ENCODE measurements around the gene KLF3.

Gene KLF3

DNA sequence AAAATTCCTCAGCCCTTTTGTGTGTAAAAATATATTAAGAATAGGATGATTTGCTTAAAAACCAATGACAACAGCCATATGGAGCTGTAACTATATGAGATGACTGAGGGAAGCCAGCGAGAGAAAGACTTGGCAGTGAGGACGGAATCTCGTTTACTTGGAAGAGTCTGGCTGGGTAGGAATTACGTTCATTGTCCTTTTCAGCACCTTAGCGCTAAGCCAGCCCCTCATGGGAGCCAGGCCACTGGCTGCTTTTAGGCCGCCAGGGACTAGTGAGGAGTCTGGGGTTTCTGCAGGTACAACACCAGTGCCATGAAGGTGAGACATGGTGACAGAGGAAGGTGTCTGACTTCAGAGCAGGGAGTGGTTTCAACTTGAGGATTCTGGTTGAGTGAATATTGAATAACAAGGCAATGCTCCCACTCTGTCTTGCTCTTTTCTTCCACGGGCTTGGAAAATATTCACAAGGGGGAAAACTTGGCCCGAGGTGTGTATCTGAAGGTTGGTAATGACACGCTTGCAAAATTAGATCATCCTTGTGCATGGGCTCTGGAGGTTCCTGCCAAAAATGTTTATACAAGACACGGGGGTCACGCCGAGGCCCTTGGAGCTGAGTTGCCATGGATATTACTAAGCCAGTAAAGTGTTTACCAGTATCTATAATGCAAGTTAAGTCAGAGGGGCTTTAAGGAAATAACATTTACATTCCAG is 17.4 kb downstream of the KLF3 start:
- H3K4me2 ChIP-seq (ENCODE audit: low read length), result no peak overlapping the region
- H3K4me1 ChIP-seq (ENCODE audit: control insufficient read depth, low read length), result no peaks in the 10 kb centered on the region
- no peaks in the 10 kb centered on the region for H3K36me3 ChIP-seq (ENCODE audit: control insufficient read depth, low read length)
- no peaks in the 10 kb centered on the region for H3K79me2 ChIP-seq (ENCODE audit: control insufficient read depth, low read length)
- H3K27ac ChIP-seq (ENCODE audit: low read depth, low read length), result no peak overlapping the region
- H3K4me3 ChIP-seq (ENCODE audit: low read length), result no peak overlapping the region
- H3F3A ChIP-seq (ENCODE audit: control insufficient read depth, insufficient read depth), result no peaks in the 10 kb centered on the region
- no peaks in the 10 kb centered on the region for H3K9me2 ChIP-seq (replicated peaks; ENCODE audit: control insufficient read depth, low read length)
- H4K20me1 ChIP-seq (ENCODE audit: control insufficient read depth, insufficient read depth, low read depth, low read length), result no peaks in the 10 kb centered on the region
- no peak for TF ChIP-seq EZH2phosphoT487 (IDR thresholded peaks at IDR 0.05; ENCODE audit: borderline replicate concordance, low read length)
- TF ChIP-seq, protein P1, sequence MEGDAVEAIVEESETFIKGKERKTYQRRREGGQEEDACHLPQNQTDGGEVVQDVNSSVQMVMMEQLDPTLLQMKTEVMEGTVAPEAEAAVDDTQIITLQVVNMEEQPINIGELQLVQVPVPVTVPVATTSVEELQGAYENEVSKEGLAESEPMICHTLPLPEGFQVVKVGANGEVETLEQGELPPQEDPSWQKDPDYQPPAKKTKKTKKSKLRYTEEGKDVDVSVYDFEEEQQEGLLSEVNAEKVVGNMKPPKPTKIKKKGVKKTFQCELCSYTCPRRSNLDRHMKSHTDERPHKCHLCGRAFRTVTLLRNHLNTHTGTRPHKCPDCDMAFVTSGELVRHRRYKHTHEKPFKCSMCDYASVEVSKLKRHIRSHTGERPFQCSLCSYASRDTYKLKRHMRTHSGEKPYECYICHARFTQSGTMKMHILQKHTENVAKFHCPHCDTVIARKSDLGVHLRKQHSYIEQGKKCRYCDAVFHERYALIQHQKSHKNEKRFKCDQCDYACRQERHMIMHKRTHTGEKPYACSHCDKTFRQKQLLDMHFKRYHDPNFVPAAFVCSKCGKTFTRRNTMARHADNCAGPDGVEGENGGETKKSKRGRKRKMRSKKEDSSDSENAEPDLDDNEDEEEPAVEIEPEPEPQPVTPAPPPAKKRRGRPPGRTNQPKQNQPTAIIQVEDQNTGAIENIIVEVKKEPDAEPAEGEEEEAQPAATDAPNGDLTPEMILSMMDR (IDR thresholded peaks at IDR 0.05; ENCODE audit: low read depth, low read length, poor library complexity, severe bottlenecking), result no peak
- peaks cover 20% of the 10 kb centered on the region for H3K27me3 ChIP-seq (ENCODE audit: control insufficient read depth, low read length)
- no peaks in the 10 kb centered on the region for H3K9me3 ChIP-seq (ENCODE audit: control insufficient read depth, insufficient read depth, low read length)

- no peaks in the 10 kb centered on the region for H3K79me2 ChIP-seq (ENCODE audit: control insufficient read depth, low read length)
- H3K36me3 ChIP-seq (ENCODE audit: control insufficient read depth, low read length), result no peaks in the 10 kb centered on the region
- H3F3A ChIP-seq (ENCODE audit: control insufficient read depth, insufficient read depth), result no peaks in the 10 kb centered on the region
- no peaks in the 10 kb centered on the region for H3K9me3 ChIP-seq (ENCODE audit: control insufficient read depth, insufficient read depth, low read length)
- H4K20me1 ChIP-seq (ENCODE audit: control insufficient read depth, insufficient read depth, low read depth, low read length), result no peaks in the 10 kb centered on the region
- H3K4me1 ChIP-seq (ENCODE audit: control insufficient read depth, low read length), result no peaks in the 10 kb centered on the region
- H3K4me2 ChIP-seq (ENCODE audit: low read length), result no peak overlapping the region
- no peak for TF ChIP-seq EZH2phosphoT487 (IDR thresholded peaks at IDR 0.05; ENCODE audit: borderline replicate concordance, low read length)
- TF ChIP-seq, protein P1 (IDR thresholded peaks at IDR 0.05; ENCODE audit: low read depth, low read length, poor library complexity, severe bottlenecking), result no peak
- no peaks in the 10 kb centered on the region for H3K9me2 ChIP-seq (replicated peaks; ENCODE audit: control insufficient read depth, low read length)
- H3K27ac ChIP-seq (ENCODE audit: low read depth, low read length), result no peak overlapping the region
- peaks cover 19% of the 10 kb centered on the region for H3K27me3 ChIP-seq (ENCODE audit: control insufficient read depth, low read length)
- no peak overlapping the region for H3K4me3 ChIP-seq (ENCODE audit: low read length)
Observed at GRCh38 chr4:38682336-38682735, 18.3 kb downstream of the KLF3 start.

GRCh38 chr4:38683276-38683675 is 19.3 kb downstream of the KLF3 start:
- H3K27me3 ChIP-seq (ENCODE audit: control insufficient read depth, low read length), result peaks cover 15% of the 10 kb centered on the region
- no peak overlapping the region for H3K4me2 ChIP-seq (ENCODE audit: low read length)
- no peaks in the 10 kb centered on the region for H3K36me3 ChIP-seq (ENCODE audit: control insufficient read depth, low read length)
- H3K27ac ChIP-seq (ENCODE audit: low read depth, low read length), result no peak overlapping the region
- no peaks in the 10 kb centered on the region for H3K4me1 ChIP-seq (ENCODE audit: control insufficient read depth, low read length)
- H3K9me3 ChIP-seq (ENCODE audit: control insufficient read depth, insufficient read depth, low read length), result no peaks in the 10 kb centered on the region
- H3K4me3 ChIP-seq (ENCODE audit: low read length), result no peak overlapping the region
- H4K20me1 ChIP-seq (ENCODE audit: control insufficient read depth, insufficient read depth, low read depth, low read length), result no peaks in the 10 kb centered on the region
- H3K9me2 ChIP-seq (replicated peaks; ENCODE audit: control insufficient read depth, low read length), result no peaks in the 10 kb centered on the region
- TF ChIP-seq EZH2phosphoT487 (IDR thresholded peaks at IDR 0.05; ENCODE audit: borderline replicate concordance, low read length), result no peak
- TF ChIP-seq, protein P1 (IDR thresholded peaks at IDR 0.05; ENCODE audit: low read depth, low read length, poor library complexity, severe bottlenecking), result no peak
- no peaks in the 10 kb centered on the region for H3F3A ChIP-seq (ENCODE audit: control insufficient read depth, insufficient read depth)
- no peaks in the 10 kb centered on the region for H3K79me2 ChIP-seq (ENCODE audit: control insufficient read depth, low read length)
